NCI-H146 treated with DMSO at 0.1 percent for 48 hours (cell line): ENCODE measurements around the gene RAI2.

Source experiments
- DNase-seq: peaks from one replicate; lab custom pipeline; 2025; ENCODE audit not compliant: unreplicated experiment; lab: John Stamatoyannopoulos, UW

RAI2 gene

DNA sequence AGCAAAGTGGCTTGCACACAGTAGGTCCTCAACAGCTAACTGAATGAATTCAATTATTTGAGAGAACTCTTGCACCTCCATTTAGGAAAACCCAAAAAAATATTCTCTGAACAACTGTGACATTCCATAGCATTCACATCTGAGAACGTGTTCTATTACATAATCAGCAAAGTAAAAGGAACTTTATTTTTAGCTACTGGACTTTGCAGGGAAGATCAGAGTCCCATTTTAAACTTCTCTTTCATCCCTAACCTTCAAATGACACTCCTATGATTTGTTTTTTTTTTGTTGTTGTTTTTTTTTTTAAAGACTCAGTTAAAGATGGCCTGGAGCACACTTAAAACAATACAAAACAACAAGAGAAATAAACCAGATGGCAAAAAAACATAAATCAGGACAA lies 30.9 kb downstream of the RAI2 start:
- DNase-seq: no peak

DNA sequence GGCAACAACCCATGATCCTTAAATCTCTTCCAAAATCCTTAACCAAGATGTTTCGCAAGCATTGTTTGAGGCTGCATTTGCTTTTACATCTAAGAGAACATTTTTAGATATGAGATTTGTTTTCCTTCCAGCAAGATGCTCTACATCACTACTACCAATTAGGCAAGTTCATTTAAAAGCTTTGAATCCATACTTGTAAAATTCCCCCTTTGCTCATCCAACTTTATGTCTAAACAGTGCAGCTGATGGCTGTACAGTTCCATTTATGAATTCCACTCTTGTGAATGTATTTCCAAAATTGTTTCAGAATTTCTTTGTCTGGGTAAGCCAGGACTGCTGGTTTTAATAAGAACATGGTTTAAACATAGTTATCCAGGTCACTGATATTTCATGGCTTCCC lies 31.5 kb downstream of the RAI2 start:
- no peak for DNase-seq

DNA sequence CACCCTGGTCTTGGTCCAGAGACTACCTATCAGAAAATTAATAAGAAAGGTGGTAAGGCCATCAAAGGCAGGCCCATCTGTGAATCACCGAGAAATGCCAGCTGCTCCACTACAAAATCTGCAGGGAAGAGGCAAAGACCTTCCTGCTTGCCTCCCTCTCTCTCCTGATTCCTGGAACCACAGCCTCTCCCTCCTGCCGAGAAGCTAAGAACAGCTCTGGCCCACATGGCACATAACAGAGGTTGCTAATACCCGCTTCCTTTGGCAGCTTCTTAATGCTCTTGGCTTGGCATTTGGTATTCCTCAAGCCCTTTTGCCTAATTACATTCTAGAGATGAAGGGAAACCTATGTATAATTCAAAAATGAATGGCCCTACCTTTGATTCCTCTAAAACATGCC lies 32.9 kb downstream of the RAI2 start:
- DNase-seq: no peak

DNA sequence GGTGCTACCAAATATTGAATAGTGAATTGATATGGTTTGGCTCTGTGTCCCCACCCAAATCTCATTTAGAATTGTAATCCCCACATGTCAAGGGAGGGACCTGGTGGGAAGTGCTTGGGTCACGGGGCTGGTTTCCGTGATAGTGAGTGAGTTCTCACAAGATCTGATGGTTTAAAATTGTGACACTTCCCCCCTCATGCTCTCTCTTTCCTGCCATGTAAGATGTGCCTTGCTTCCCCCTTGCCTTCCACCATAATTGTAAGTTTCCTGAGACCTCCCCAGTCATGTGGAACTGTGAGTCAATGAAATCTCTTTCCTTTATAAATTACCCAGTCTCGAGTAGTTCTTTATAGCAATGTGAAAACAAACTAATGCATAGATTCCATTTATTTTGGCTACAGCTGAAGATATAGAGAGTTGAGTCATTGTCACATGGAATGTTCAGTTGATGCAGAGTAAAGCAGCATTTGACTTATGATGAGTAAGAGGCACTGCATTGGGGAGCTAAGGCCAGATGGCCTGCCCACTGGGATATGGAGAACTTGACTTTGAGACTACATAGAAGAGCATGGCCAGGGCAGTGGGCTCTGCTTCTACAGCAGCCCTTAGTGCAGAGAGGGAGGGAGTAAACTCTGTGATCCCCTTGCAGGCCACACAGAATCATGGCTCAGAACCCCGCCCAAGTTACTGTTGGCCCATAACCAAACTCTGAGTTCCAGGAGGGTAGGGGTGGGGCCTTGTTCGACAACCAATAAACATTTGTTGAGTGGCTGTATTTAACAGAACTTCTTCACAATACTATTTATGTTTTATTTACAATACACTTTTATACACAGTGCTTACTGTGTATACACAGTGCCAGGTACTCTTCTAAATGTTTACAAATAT lies 34.2 kb downstream of the RAI2 start:
- no peak for DNase-seq

DNA sequence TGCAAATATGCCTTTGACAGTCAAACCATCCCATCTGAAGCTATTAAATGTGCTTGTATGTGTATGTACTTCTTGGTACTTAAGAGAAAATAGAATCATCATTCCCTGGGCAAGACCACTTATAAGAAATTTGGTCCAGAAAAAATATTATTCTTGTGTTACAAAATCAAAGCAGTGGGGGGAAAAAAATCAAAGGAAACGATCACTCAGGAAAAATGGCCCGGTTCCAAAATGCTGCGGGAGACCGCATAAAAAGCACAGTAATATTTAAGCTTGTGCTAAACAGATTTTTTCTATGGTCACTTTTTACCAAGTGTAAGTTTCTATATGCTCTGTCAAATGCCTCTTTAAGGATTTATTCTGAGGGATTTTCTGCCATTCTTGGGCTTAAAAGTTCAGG lies 36.1 kb downstream of the RAI2 start:
- no peak for DNase-seq

DNA sequence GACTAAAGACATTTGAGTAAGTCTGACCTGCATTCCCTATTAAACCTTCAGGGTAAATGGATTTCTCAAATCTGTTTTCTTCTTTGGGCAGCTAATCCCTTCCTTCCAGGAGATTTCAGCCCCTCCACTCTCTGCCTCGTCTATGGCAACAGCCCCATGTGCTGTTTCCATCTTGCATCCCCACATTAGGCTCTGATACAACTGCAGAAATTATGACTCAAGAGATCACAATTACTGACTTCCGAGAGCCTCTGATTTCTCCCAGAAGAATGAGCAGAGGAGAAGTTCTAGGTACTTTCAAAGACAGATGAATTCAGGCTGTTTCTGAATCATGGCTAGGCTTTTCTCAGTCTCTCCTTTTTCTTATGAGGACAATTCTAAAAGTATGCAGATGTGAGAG lies 38.7 kb downstream of the RAI2 start:
- DNase-seq: no peak

DNA sequence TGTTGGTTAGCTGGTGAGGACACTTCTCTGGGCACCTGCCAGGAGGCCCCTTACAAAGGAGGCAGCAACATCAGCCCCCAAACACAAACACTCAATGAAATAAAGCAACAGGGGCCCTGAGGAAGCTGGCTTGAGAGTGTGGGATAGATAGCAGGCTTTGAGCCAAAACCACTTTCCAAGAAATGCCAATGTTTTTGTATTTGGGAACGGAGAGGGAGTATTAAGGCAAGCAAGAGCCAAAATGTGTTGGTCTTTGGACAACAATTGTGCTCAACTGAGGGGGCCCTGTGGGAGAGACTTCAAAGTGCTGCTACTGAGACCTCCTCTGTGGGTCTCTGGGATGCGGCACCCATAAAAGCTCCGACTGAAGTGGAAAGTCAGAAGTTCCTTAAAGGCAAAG lies 41.0 kb downstream of the RAI2 start:
- DNase-seq: no peak

DNA sequence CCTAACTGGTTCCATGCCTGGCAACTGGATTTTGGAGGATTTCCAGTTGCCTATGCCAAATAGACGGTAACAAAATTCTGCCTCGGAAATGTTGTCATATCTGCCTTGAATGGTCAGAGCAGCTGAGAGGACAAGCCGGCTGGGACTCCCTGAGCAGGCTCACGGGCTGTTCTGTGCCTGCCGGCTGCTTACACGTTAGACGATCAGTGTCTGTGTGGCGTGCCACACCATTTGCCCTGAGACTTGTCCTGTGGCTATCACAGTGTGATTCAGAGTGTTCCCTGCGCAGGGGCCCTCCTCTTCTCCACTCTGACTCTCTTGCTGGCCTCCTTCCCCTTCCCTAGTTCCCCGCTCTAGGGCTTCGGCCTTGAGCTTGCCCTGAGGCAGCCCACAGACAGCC lies 42.4 kb downstream of the RAI2 start:
- no peak for DNase-seq

DNA sequence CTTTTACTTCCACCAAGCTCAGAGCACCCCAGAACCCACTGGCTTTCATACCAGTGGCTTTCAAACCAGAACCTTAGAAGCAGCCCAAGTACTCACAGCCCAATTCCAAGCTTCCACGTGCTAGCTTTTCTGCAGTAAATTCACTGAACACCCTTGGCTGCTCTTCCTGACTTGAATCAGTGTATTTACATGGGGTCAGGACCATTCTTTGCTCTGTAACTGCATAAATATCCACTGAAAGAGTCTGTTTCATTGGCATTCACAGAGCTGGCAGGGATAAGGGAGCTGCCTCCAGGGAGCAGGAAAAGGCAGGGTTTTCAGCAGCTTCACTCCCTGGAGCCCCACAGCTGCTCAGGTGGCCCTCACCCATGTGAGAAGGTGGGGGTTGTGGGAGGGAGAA lies 43.8 kb downstream of the RAI2 start:
- DNase-seq: no peak

DNA sequence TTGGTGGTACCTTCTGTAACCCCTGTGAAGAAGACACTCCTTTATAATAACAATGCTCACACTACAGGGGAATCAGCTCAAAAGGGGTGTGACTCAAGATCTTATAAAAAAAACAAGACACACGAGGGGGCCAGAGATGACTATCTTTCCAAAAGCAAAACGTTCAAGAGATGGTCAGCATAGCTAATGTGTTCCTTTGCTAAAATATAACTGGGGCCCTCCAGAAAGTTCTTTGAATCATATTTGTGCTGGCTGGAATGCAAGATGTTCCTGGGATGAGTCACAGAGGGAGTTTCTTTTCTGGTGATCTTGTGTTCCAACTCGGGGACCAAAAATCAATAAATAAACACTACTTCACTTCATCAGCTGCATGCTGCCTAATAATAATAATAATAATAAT lies 46.5 kb downstream of the RAI2 start:
- DNase-seq: no peak

DNA sequence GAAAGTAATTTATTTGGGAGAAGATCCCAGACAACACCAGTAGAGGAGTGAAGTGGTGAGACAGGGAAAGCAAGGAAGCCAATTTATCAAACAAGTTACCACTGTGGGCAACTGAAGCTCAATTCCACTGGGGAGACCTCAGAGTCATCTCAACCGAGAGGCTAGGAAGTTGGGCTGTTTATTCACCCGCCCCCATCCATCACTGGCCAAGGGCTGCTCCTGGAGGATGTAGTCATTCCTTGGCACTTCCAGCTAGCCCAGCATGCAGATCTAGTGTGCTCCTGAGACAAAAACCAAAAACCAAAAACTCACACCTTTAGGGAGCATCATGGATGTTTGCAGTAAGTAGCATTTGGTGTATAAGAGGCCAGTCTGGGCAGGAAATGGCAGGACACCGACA lies 47.0 kb downstream of the RAI2 start:
- DNase-seq: no peak

DNA sequence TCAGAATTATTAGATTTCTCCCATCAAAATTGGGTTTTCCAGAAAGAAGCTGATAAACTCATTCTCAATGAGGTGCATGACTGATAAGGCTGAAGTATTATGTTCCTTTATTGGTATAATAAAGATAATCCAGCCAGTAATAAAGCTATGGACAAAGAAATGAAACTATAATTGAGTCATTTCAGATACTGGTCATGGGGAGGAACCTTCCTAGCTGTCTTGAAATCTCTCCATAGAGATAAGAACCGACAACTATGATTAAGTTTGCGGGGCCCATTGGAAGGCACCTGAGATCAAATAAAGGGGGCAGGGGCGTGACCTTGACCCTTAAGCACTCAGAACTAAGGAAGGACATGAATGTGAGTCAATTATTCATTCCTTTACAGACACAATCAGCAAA lies 47.8 kb downstream of the RAI2 start:
- no peak for DNase-seq

DNA sequence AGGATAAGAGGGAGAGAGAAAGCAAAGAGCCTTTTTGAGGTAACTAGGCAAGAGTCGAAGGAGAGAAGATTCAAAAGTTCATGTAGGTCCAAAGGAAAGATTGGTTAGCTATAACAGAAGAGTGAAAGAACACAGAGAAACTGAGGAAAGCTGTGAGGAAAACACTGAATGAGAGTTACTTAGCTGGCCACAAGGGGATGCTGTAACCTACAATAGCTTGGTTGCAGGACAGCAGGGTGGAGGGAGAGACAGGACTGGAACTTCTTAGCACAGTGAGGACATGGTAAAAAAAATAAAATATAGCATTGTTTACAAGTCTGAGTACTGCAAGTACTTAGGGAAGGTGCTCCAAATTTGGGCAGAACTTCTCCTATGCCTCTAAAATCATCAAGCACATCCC lies 48.3 kb downstream of the RAI2 start:
- no peak for DNase-seq

DNA sequence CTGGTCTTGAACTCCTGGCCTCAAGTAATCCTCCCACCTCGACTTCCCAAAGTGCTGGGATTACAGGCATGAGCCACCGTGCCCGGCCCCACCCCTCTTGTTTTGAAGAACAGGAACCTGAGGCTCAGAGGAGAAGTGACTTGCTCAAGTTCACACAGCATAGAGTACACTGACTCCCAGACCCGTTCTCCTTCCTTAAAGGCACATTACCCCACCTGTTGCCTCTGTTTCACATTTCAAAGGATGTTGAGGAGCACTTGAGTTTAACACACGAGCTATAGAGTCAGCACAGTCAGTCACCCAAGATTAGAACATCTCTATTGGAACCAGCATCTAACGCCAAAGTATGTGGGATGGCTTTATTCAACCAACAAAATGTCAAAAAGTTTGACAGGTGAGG lies 51.1 kb downstream of the RAI2 start:
- no peak for DNase-seq

DNA sequence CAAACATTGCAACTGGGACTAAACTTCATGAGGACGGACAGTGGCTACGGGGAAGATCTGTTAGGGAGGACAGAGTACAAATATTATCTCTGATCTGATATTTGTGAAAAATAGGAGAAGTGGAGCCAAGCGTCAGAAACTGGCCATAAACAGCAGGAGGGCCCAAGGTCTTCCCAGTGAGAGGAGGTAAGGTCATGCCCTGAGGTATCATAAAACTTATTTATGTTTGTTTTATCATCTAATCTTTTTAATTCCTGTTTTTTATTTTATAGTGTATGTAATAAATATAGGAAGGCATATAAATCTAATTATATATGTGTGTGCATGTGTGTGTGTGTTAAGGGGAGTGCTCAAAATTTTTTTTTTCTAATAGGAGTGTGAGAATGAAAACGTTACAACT lies 51.8 kb downstream of the RAI2 start:
- no peak for DNase-seq

DNA sequence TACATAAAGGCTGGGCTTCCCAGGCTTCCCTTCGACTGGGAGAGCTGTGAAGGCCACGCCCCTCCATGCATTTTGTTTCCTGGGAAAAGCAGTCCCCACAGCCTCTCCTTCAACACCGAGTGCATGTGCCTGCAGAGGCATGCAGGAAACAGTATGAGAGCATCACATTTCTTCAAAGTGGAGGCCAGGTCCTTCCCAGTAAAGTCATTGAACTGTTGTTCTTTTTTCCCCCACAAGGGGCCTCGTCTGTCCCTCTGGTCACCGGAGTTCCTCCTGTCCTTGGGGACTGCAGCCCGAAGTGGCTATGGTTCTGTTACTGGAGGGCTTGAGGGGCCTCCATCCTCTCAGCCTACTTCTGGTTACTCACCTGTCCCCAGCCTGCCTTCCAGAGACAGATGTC lies 56.0 kb downstream of the RAI2 start:
- no peak for DNase-seq

DNA sequence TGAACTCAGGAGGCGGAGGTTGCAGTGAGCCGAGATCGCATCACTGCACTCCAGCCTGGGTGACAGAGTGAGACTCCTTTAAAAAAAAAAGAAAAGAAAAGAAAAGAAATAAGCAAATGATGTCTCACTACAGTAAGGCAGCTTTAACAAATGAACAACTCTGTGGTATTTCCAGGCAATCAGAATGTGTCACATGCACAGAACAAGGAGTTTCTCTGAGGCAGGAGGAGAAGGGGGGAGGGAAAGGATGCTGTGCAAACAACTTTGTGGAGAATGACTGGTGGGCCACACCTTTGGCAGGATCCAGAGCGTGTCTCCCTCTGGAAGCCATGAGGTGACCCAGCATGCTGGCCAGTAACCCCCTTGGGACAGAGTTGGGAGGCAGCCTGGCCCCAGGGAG lies 57.6 kb downstream of the RAI2 start:
- DNase-seq: no peak

DNA sequence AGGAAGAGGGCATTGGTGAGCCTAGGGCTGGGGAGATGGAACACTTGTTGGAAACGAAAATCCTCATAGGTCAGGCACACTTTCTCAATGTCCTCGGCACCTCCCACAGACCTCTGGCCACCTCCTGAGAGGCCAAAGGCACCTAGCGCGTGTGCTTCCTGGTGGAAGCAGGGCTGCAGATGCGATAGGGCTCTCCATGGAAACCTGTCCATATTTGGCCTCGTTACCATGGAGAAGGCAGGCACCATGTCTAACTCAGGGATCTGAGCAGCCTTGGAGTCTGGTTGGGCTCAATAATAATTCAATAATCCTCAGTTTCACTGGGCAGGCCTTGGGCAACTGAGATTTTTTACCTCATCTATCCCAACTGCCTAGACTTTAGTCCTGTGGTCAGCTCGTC lies 58.3 kb downstream of the RAI2 start:
- peak; percentile 45 for DNase-seq

DNA sequence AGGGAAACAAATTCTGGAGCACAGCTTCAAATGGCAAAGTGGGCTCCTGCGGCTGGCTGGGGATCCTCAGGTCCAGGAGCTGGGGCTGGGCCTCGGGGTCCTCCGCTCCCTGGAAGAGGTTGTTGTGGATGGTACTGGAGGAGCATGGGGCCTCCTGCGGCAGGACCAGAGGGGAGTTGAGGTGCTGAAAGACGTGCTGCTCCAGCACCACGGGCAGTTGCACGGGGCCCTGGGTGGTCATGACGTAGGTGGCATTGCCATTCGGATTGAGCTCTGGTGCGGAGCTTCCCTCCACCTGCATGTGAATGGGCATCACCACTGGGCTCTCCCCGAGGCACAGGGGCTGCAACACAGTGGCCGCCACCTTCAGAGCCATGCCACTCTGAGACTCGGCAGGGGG lies 59.7 kb downstream of the RAI2 start:
- no peak for DNase-seq

DNA sequence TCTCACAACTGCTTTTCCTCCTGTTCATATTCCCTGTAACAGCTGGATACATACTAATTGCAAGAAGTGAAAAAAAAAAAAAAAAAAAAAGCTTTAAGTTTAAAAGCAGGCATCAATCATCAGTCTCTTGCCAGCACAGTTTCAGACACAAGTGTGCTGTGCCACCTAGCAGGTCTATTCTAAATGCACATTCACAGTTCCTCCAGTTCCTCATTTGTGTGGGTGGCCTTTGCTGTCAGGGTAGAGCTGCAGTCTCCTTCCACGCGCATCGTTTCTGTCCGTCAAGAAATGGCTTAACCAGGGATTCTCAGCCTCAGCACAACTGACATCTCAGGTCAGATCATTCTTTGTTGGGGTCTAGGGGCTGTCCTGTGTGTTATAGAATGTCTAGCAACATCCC lies 62.2 kb downstream of the RAI2 start:
- DNase-seq: no peak

DNA sequence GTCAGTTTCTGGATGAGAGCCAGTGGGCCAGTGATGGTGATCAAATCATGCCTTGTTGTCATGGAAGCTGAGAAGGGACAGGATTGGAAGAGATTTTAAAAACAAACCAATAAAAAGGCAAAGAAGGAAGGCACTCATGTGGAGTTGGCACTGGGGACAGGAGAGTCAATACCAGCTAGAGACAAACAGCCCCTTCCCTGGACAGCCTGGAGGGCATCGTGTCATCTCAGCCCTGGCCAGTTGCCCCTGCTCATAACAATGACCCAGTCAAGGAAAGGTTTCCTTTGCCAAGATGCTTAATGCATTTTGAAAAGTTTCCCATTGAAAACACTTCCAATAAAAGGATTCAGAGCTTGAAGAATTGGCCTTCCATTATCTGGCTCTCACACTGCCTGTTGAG lies 68.3 kb downstream of the RAI2 start:
- DNase-seq: no peak

DNA sequence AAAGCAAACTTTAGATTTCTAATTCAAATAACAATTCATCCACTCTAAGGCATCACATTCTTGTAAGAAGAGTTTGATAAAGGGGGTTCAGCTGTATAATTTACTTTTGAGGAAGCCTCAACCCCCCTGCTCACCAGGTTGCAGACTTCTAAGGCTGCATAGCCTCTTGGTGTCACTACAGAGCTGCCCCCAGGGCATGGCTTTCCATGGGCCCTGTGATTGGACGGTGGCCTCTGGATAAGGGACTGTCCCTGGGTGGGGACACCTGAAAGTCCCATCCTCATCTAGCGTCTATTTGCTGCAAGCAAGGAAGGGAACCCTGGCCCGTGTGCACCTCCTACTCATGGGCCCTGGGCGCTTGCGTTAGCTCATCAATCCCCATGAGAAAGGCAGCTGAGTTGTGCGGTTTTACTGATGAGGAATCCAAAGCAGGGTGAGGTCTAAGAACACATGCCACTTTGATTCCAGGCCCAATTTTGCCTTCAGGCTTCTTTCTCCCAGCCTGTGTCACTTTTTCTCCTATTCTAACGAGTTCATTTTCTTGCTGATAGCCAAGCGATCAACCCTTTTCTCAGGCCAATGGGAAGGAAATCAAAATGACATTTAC lies 72.0 kb downstream of the RAI2 start:
- DNase-seq: no peak

DNA sequence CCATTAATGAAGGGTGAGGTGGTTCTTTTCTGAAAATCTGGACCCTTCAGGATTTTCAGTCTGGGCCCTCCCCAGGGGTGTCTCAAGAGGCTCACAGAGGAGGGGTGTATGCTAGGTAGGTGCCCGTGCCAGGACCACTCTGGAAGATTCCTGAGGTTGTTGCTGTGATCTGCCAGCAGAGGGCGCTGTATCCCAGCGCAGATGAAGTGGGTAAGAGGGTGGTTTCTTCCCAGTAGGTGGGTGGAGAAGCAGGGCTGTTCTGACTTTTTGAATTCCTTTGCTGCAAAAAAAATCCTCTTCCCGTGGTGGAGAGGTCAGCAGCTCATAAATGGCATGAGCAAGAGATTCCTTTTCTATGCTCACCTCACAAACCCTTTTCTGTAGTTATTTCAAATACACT lies 72.7 kb downstream of the RAI2 start:
- DNase-seq: peak; percentile 6
